ENCODE results near the gene GLRX3.

DNA sequence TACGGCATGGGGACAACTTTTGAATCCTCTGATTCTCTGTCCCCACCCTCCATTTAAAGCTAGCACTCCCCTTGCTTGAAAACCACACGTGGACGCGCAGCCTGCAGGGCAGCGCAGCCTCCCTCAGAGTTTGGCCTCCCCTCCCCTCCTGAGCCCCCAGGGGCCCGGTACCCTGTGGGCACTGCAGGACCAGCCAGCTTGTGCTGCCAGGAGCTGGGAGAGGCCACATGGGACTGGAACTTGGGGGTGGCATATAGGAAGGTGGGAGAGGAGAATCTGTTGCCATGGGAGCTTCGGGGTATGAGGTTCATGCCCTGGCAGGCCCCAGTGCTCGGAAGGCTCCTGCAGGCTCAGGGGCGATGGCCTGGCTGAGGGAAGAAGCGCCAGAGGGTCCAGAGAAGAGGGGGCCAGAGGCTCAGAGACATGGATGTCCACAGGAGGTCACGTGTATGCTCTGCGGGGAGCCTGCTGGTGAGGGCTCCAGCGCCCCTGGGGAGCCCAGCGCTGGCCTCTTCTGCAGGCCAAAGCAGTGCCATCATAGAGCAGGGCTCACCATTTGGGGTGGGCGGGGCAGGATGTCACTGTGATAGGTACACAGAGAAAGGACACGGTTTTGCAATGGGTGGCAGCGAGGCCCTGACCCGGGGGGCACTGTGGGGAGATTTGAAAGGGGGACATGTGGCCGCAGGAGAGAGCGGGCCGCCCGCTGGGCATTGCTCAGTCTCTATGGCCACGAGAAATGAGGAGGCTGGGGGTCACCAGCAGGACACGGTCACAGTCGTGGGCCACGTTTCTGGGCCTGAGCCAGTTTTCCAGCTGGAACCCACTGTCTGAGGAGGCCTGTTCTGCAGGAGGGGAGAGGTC, 64.2 kb downstream of the GLRX3 start:
- TF ChIP-seq, protein P1, sequence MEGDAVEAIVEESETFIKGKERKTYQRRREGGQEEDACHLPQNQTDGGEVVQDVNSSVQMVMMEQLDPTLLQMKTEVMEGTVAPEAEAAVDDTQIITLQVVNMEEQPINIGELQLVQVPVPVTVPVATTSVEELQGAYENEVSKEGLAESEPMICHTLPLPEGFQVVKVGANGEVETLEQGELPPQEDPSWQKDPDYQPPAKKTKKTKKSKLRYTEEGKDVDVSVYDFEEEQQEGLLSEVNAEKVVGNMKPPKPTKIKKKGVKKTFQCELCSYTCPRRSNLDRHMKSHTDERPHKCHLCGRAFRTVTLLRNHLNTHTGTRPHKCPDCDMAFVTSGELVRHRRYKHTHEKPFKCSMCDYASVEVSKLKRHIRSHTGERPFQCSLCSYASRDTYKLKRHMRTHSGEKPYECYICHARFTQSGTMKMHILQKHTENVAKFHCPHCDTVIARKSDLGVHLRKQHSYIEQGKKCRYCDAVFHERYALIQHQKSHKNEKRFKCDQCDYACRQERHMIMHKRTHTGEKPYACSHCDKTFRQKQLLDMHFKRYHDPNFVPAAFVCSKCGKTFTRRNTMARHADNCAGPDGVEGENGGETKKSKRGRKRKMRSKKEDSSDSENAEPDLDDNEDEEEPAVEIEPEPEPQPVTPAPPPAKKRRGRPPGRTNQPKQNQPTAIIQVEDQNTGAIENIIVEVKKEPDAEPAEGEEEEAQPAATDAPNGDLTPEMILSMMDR (IDR thresholded peaks at IDR 0.05): no peak
- TF ChIP-seq POLR2A (IDR thresholded peaks at IDR 0.05; ENCODE audit: low read depth): no peak

Measured in esophagus muscularis mucosa (tissue), 3 donors.